ENCODE data around the gene NCL. TPM values are rescaled to one million over a fixed set of nuclear protein-coding genes. Genes with fewer than 3 reads are reported as not detected.
"Not testable (repeated sequence)": the region's sequence is repeated elsewhere in the genome, so short reads cannot be mapped to it uniquely, and the experiment has no call there.

The NCL gene
- total RNA-seq, 1 donor from 2014 or later, result 295 TPM

- Histone ChIP-seq H3K27me3 (ENCODE audit: low read depth) (no peaks in the 10 kb centered on the region), H3K4me3 (no peak overlapping the region), H3K4me1 (no peaks in the 10 kb centered on the region), H3K9me3 (no peaks in the 10 kb centered on the region), H3K36me3 (peaks cover 23% of the 10 kb centered on the region), H3K27ac (no peak overlapping the region)
- no peak for DNase-seq
- no peak for TF ChIP-seq CTCF (IDR thresholded peaks at IDR 0.05)
- intact Hi-C loops (cut with DNase I), result no loop called here
- no peak for ATAC-seq
These were observed 14.7 kb downstream of the NCL start for GRCh38 chr2:231449503-231450054.

- Histone ChIP-seq H3K36me3 (no peaks in the 10 kb centered on the region), H3K27me3 (ENCODE audit: low read depth) (no peaks in the 10 kb centered on the region), H3K4me3 (no peak overlapping the region), H3K27ac (no peak overlapping the region), H3K4me1 (no peaks in the 10 kb centered on the region), H3K9me3 (no peaks in the 10 kb centered on the region)
- TF ChIP-seq CTCF (IDR thresholded peaks at IDR 0.05), result no peak
- ATAC-seq (no peak), DNase-seq (peak; percentile 27)
- intact Hi-C loops (cut with DNase I), result no loop called here
These were observed 27.3 kb downstream of the NCL start for GRCh38 chr2:231436957-231437356.

- ATAC-seq (no peak), DNase-seq (no peak)
- intact Hi-C loops (cut with DNase I), result no loop called here
- no peaks in the 10 kb centered on the region for H3K9me3 ChIP-seq
- no peaks in the 10 kb centered on the region for H3K4me1 ChIP-seq
- H3K36me3 ChIP-seq, result no peaks in the 10 kb centered on the region
- no peak overlapping the region for H3K27ac ChIP-seq
- no peak overlapping the region for H3K4me3 ChIP-seq
- H3K27me3 ChIP-seq (ENCODE audit: low read depth), result no peaks in the 10 kb centered on the region
- no peak for TF ChIP-seq CTCF (IDR thresholded peaks at IDR 0.05)
These were observed 30.3 kb downstream of the NCL start for GRCh38 chr2:231433990-231434389.

- no peaks in the 10 kb centered on the region for H3K27me3 ChIP-seq (ENCODE audit: low read depth)
- H3K4me1 ChIP-seq, result no peaks in the 10 kb centered on the region
- intact Hi-C loops (cut with DNase I), result no loop called here
- no peaks in the 10 kb centered on the region for H3K9me3 ChIP-seq
- H3K36me3 ChIP-seq, result no peaks in the 10 kb centered on the region
- ATAC-seq (no peak), DNase-seq (peak; percentile 3)
- H3K27ac ChIP-seq, result no peak overlapping the region
- no peak overlapping the region for H3K4me3 ChIP-seq
- TF ChIP-seq CTCF (IDR thresholded peaks at IDR 0.05), result no peak
These were observed 32.7 kb downstream of the NCL start for GRCh38 chr2:231431606-231432005.

- intact Hi-C loops (cut with DNase I); H3K27ac ChIP-seq; ATAC-seq; H3K9me3 ChIP-seq; H3K4me3 ChIP-seq; DNase-seq; H3K4me1 ChIP-seq; H3K27me3 ChIP-seq (ENCODE audit: low read depth); H3K36me3 ChIP-seq: not testable (repeated sequence)
These were observed 33.8 kb downstream of the NCL start for GRCh38 chr2:231430437-231430836.

GRCh38 chr2:231429901-231430300 is 34.4 kb downstream of the NCL start:
- Histone ChIP-seq H3K4me3 (no peak overlapping the region), H3K27me3 (ENCODE audit: low read depth) (no peaks in the 10 kb centered on the region), H3K4me1 (no peaks in the 10 kb centered on the region), H3K27ac (no peak overlapping the region), H3K9me3 (no peaks in the 10 kb centered on the region), H3K36me3 (no peaks in the 10 kb centered on the region)
- no peak for TF ChIP-seq CTCF (IDR thresholded peaks at IDR 0.05)
- intact Hi-C loops (cut with DNase I), result no loop called here
- DNase-seq (no peak), ATAC-seq (no peak)

Data from lower lobe of right lung (tissue), 2 donors.